SU-DHL-6 (cell line): ENCODE data around the gene CTTNBP2NL.
"Not testable (repeated sequence)": the region's sequence is repeated elsewhere in the genome, so short reads cannot be mapped to it uniquely, and the experiment has no call there.

Source experiments
- H2AFZ ChIP-seq: fragments of 200-600 bp; sonication (generic); 2 replicates; pipeline ENCODE4 v1.6.1; 2014; ENCODE audit warnings: low read depth, mild to moderate bottlenecking, moderate library complexity, mixed read lengths, antibody characterized with exemption, low read length; ENCODE audit not compliant: severe bottlenecking
- H3F3A ChIP-seq: fragments of 200-600 bp; shearing (Covaris generic); 2 replicates; pipeline ENCODE4 v1.6.0; 2016; ENCODE audit warnings: antibody characterized with exemption, mild to moderate bottlenecking; ENCODE audit not compliant: insufficient read depth
- H3K27ac ChIP-seq: fragments of 200-600 bp; sonication (generic); 2 replicates; pipeline ENCODE4 v1.5.1; 2016; ENCODE audit warnings: low read depth, mild to moderate bottlenecking, low read length, moderate library complexity, mixed read lengths
- H3K27me3 ChIP-seq: fragments of 200-600 bp; sonication (generic), shearing (Covaris generic); 2 replicates; pipeline ENCODE4 v1.6.0; 2014; ENCODE audit warnings: mild to moderate bottlenecking, low read length
- H3K36me3 ChIP-seq: fragments of 200-600 bp; sonication (generic); 2 replicates; pipeline ENCODE4 v1.6.1; 2014; ENCODE audit warnings: mild to moderate bottlenecking, low read length, mixed read lengths
- H3K4me2 ChIP-seq: fragments of 300-600, 200-600 bp; shearing (Covaris generic), sonication (generic); 2 replicates; pipeline ENCODE4 v1.6.0; 2014; ENCODE audit warnings: low read length, low read depth, mild to moderate bottlenecking; ENCODE audit not compliant: poor library complexity, severe bottlenecking
- H3K4me3 ChIP-seq: fragments of 200-600 bp; sonication (generic); 2 replicates; pipeline ENCODE4 v1.5.1; 2014; ENCODE audit warnings: antibody characterized with exemption, low read length, mild to moderate bottlenecking, mixed read lengths; ENCODE audit not compliant: insufficient read depth, poor library complexity, severe bottlenecking
- H3K79me2 ChIP-seq: fragments of 200-600 bp; sonication (generic); 2 replicates; pipeline ENCODE4 v1.6.1; 2014; ENCODE audit warnings: mild to moderate bottlenecking, low read length, moderate library complexity; ENCODE audit not compliant: insufficient read depth
- H3K9ac ChIP-seq: fragments of 200-600 bp; sonication (generic); 2 replicates; pipeline ENCODE4 v1.7.0; 2014; ENCODE audit warnings: mild to moderate bottlenecking, low read length
- H3K9me2 ChIP-seq: fragments of 200-600 bp; sonication (generic); replicated peaks from 2 replicates; pipeline ENCODE4 v1.6.1; 2014; ENCODE audit warnings: low read length; ENCODE audit not compliant: insufficient read depth
- H3K9me3 ChIP-seq: fragments of 200-600 bp; sonication (generic); 2 replicates; pipeline ENCODE4 v1.6.1; 2014; ENCODE audit warnings: low read length, mixed read lengths; ENCODE audit not compliant: insufficient read depth
- H4K20me1 ChIP-seq: fragments of 200-600 bp; sonication (generic); 2 replicates; pipeline ENCODE4 v1.6.1; 2014; ENCODE audit warnings: low read depth, mild to moderate bottlenecking, antibody characterized with exemption, low read length, moderate library complexity, mixed read lengths
- EZH2phosphoT487 ChIP-seq: fragments of 200-600 bp; sonication (generic), shearing (Covaris generic); conservative IDR thresholded peaks from 2 replicates; pipeline ENCODE4 v1.6.1; 2018; ENCODE audit warnings: mild to moderate bottlenecking, antibody characterized with exemption, low read length, moderate library complexity, mixed read lengths
- TF ChIP-seq, protein P1 (sequence below): fragments of 200-600 bp; sonication (generic); IDR thresholded peaks from one replicate; pipeline ENCODE4 v1.5.1; 2017; ENCODE audit warnings: antibody characterized with exemption, mild to moderate bottlenecking, low read length, moderate library complexity; ENCODE audit not compliant: insufficient read depth, poor library complexity, severe bottlenecking

The CTTNBP2NL gene

DNA sequence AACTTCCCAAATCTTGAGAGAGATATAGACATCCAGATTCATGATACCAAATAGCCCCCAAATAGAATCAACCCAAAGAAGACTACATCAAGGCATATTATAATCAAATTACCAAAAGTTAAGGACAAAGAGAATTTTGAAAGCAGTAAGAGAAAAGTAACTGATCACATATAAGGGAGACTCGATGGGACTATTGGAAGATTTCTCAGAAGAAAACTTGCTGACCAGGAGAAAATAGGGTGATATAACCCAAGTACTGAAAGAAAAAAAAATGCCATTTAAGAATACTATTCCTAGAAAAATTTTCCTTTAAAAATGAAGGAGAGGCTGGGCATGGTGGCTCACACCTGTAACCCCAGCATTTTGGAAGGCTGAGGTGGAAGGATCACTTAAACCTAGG lies 82.3 kb downstream of the CTTNBP2NL start:
- no peaks in the 10 kb centered on the region for H3K9me3 ChIP-seq
- H3K36me3 ChIP-seq = no peaks in the 10 kb centered on the region
- no peaks in the 10 kb centered on the region for H3K79me2 ChIP-seq
- H3K4me2 ChIP-seq = no peak overlapping the region
- no peaks in the 10 kb centered on the region for H3K9me2 ChIP-seq
- no peaks in the 10 kb centered on the region for H3F3A ChIP-seq
- TF ChIP-seq, protein P1, sequence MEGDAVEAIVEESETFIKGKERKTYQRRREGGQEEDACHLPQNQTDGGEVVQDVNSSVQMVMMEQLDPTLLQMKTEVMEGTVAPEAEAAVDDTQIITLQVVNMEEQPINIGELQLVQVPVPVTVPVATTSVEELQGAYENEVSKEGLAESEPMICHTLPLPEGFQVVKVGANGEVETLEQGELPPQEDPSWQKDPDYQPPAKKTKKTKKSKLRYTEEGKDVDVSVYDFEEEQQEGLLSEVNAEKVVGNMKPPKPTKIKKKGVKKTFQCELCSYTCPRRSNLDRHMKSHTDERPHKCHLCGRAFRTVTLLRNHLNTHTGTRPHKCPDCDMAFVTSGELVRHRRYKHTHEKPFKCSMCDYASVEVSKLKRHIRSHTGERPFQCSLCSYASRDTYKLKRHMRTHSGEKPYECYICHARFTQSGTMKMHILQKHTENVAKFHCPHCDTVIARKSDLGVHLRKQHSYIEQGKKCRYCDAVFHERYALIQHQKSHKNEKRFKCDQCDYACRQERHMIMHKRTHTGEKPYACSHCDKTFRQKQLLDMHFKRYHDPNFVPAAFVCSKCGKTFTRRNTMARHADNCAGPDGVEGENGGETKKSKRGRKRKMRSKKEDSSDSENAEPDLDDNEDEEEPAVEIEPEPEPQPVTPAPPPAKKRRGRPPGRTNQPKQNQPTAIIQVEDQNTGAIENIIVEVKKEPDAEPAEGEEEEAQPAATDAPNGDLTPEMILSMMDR = no peak
- no peak for TF ChIP-seq EZH2phosphoT487
- no peaks in the 10 kb centered on the region for H3K27me3 ChIP-seq
- no peaks in the 10 kb centered on the region for H4K20me1 ChIP-seq
- H3K27ac ChIP-seq = no peak overlapping the region
- no peak overlapping the region for H3K9ac ChIP-seq
- H2AFZ ChIP-seq = no peak overlapping the region
- H3K4me3 ChIP-seq = no peak overlapping the region

DNA sequence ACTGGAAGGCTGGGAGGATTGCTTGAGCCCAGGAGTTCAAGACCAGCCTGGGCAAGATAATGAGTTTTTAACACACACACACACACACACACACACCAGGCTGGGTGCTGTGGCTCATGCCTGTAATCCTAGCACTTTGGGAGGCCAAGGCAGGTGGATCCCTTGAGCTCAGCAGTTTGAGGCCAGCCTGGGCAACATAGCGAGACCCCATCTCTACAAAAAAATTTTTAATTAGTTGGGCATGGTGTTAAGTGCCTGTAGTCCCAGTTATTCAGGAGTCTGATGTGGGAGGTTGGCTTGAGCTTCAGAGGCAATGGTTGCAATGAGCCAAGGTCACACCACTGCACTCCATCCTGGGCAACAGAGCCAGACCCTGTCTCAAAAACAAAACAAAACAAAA lies 90.0 kb downstream of the CTTNBP2NL start:
- H3K27me3 ChIP-seq, H4K20me1 ChIP-seq, H3K79me2 ChIP-seq, H3K4me2 ChIP-seq, H3K9ac ChIP-seq, H3K9me2 ChIP-seq, H3K4me3 ChIP-seq, H3K36me3 ChIP-seq, H3K9me3 ChIP-seq, H3F3A ChIP-seq, H2AFZ ChIP-seq, H3K27ac ChIP-seq: not testable (repeated sequence)

DNA sequence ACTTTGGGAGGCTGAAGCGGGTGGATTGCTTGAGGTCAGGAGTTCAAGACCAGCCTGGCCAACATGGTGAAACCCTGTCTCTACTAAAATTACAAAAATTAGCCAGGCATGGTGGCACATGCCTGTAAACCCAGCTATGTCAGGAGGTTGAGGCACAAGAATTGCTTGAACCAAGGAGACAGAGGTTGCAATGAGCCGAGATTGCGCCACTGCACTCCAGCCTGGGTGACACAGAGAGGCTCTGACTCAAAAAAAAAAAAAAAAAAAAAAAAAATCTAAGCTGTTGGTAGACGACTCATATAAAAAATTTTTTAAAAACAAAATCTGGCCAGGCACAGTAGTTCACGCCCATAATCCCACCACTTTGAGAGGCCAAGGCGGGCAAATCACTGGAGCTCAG lies 91.7 kb downstream of the CTTNBP2NL start:
- not testable (repeated sequence) for H3K9ac ChIP-seq, H3K27me3 ChIP-seq, H3K9me2 ChIP-seq, H3K36me3 ChIP-seq, H2AFZ ChIP-seq, H4K20me1 ChIP-seq, H3K79me2 ChIP-seq, H3K27ac ChIP-seq, H3F3A ChIP-seq, H3K4me3 ChIP-seq, H3K4me2 ChIP-seq, H3K9me3 ChIP-seq

DNA sequence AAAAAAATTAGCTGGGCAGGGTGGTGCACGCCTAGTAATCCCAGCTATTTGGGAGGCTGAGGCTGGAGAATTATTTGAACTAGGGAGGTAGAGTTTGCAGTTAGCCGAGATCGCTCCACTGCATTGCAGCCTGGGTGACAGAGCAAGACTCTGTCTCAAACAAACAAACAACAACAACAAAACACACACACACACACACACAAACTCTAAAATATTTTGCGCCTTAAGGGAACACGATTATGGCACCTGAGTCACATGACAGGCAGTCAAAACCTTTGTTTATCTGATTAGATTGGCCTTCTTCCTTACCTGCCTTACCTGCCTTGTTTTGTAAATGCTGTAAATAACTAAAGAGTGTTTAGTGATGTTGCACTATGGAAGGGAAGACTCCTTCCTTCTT lies 92.1 kb downstream of the CTTNBP2NL start:
- Histone ChIP-seq H4K20me1 (no peaks in the 10 kb centered on the region), H3K27ac (no peak overlapping the region), H3K9me3 (no peaks in the 10 kb centered on the region), H2AFZ (no peak overlapping the region), H3K36me3 (no peaks in the 10 kb centered on the region), H3K79me2 (no peaks in the 10 kb centered on the region), H3K9ac (no peak overlapping the region), H3K4me3 (no peak overlapping the region), H3K4me2 (no peak overlapping the region), H3K27me3 (no peaks in the 10 kb centered on the region), H3F3A (no peaks in the 10 kb centered on the region), H3K9me2 (no peaks in the 10 kb centered on the region)
- no peak for TF ChIP-seq EZH2phosphoT487
- TF ChIP-seq, protein P1 = no peak
